ENCODE data around the gene RPS25. TPM values are rescaled to one million over a fixed set of nuclear protein-coding genes. Genes with fewer than 3 reads are reported as not detected.
A peak's percentile ranks its signal among the peaks of the same experiment; 100 is the strongest.

RPS25 gene
- total RNA-seq, 2 donors from 2014 or later, result 1,289 to 1,299 TPM

DNA sequence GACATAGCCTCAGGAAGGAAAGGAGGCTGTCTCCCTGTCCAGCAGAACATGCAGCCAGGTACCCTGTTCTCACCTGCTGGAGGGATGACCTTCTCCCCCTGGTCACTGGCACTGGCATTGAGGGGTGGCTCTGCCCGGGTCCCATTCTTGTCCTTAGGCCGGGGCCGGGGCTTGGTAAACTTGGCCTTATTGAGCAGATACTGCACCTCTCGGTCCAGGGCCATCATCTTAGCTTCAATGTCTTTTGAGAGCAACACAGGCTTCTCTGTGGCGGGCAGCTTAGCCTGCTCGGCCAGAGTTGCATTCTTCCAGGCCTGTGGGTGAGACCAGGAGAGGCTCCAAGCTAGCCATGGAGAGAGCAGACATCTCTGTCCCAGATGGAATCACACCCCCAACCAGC lies 28.3 kb upstream of the RPS25 start:
- 94% methylated on average over 6 of the region's 6 CpGs for WGBS, 2 experiments (ENCODE audit: insufficient coverage in 1 of 2, insufficient read length in 1 of 2)
- no peaks in the 10 kb centered on the region for H3K9me3 Mint-ChIP-seq
- H3K36me3 ChIP-seq (ENCODE audit: control insufficient read depth, insufficient read depth, low read length), result peaks cover 77% of the 10 kb centered on the region
- peaks cover 9% of the 10 kb centered on the region for H3K4me1 Mint-ChIP-seq
- no peak overlapping the region for H3K9ac ChIP-seq (ENCODE audit: extremely low read depth, low read length, poor library complexity, severe bottlenecking)
- no peak overlapping the region for H3K27ac Mint-ChIP-seq
- no peak overlapping the region for H3K4me3 Mint-ChIP-seq
- no peak overlapping the region for H3K27ac ChIP-seq (ENCODE audit: low read depth, low read length)
- no peaks in the 10 kb centered on the region for H3K4me1 ChIP-seq (ENCODE audit: control insufficient read depth, insufficient read depth, low read length)
- peaks cover 69% of the 10 kb centered on the region for H3K36me3 Mint-ChIP-seq (ENCODE audit: low read depth)
- DNase-seq, result no peak
- TF ChIP-seq, protein P1, sequence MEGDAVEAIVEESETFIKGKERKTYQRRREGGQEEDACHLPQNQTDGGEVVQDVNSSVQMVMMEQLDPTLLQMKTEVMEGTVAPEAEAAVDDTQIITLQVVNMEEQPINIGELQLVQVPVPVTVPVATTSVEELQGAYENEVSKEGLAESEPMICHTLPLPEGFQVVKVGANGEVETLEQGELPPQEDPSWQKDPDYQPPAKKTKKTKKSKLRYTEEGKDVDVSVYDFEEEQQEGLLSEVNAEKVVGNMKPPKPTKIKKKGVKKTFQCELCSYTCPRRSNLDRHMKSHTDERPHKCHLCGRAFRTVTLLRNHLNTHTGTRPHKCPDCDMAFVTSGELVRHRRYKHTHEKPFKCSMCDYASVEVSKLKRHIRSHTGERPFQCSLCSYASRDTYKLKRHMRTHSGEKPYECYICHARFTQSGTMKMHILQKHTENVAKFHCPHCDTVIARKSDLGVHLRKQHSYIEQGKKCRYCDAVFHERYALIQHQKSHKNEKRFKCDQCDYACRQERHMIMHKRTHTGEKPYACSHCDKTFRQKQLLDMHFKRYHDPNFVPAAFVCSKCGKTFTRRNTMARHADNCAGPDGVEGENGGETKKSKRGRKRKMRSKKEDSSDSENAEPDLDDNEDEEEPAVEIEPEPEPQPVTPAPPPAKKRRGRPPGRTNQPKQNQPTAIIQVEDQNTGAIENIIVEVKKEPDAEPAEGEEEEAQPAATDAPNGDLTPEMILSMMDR (conservative IDR thresholded peaks at IDR 0.05), result no peak
- H3K27me3 ChIP-seq (ENCODE audit: control insufficient read depth, insufficient read depth, low read length, poor library complexity, severe bottlenecking), result no peaks in the 10 kb centered on the region
- no peaks in the 10 kb centered on the region for H3K9me3 ChIP-seq (ENCODE audit: control insufficient read depth, low read length)
- H3K4me3 ChIP-seq (ENCODE audit: low read length), result no peak overlapping the region
- no peaks in the 10 kb centered on the region for H3K27me3 Mint-ChIP-seq (ENCODE audit: insufficient read depth)

DNA sequence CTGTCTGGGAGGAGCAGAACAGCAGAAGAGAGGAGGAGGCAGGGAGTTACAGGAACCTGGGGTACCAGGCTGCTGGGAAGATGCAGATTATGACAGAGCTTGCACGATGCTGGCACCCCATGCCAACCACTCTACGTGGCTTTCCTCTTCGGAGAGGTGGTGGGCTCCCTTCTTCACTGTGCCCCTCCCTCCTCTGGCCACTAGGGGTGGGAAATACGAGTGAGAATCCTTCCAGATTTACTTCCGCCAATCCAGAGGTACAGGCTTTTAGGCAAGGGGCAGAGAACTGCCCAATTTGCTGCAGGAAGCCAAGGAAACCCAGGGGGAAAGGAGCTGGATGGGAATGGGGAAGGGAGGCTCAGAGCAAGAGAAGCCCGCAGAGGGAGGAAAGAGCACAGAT lies 26.6 kb upstream of the RPS25 start:
- peak; percentile 69 for DNase-seq
- H3K4me3 ChIP-seq (ENCODE audit: low read length), result no peak overlapping the region
- Mint-ChIP-seq H3K36me3 (ENCODE audit: low read depth) (peaks cover 51% of the 10 kb centered on the region), H3K27me3 (ENCODE audit: insufficient read depth) (no peaks in the 10 kb centered on the region), H3K9me3 (no peaks in the 10 kb centered on the region), H3K4me3 (no peak overlapping the region), H3K27ac (no peak overlapping the region), H3K4me1 (peaks cover 13% of the 10 kb centered on the region)
- TF ChIP-seq, protein P1 (conservative IDR thresholded peaks at IDR 0.05), result peak; percentile 66
- H3K27ac ChIP-seq (ENCODE audit: low read depth, low read length), result no peak overlapping the region
- H3K9ac ChIP-seq (ENCODE audit: extremely low read depth, low read length, poor library complexity, severe bottlenecking), result no peak overlapping the region
- no peaks in the 10 kb centered on the region for H3K9me3 ChIP-seq (ENCODE audit: control insufficient read depth, low read length)
- H3K36me3 ChIP-seq (ENCODE audit: control insufficient read depth, insufficient read depth, low read length), result peaks cover 60% of the 10 kb centered on the region
- H3K27me3 ChIP-seq (ENCODE audit: control insufficient read depth, insufficient read depth, low read length, poor library complexity, severe bottlenecking), result no peaks in the 10 kb centered on the region
- H3K4me1 ChIP-seq (ENCODE audit: control insufficient read depth, insufficient read depth, low read length), result no peaks in the 10 kb centered on the region
- 87 to 91% methylated on average over 3 to 6 of the region's 6 CpGs for WGBS, 2 experiments (ENCODE audit: insufficient coverage in 1 of 2, insufficient read length in 1 of 2)

GRCh38 chr11:119042927-119043326 lies 24.8 kb upstream of the RPS25 start:
- peaks cover 42% of the 10 kb centered on the region for H3K36me3 ChIP-seq (ENCODE audit: control insufficient read depth, insufficient read depth, low read length)
- H3K27ac ChIP-seq (ENCODE audit: low read depth, low read length), result no peak overlapping the region
- no peak overlapping the region for H3K4me3 ChIP-seq (ENCODE audit: low read length)
- no peaks in the 10 kb centered on the region for H3K9me3 Mint-ChIP-seq
- DNase-seq, result no peak
- peaks cover 34% of the 10 kb centered on the region for H3K36me3 Mint-ChIP-seq (ENCODE audit: low read depth)
- H3K27ac Mint-ChIP-seq, result no peak overlapping the region
- H3K4me3 Mint-ChIP-seq, result no peak overlapping the region
- H3K9me3 ChIP-seq (ENCODE audit: control insufficient read depth, low read length), result no peaks in the 10 kb centered on the region
- TF ChIP-seq, protein P1 (conservative IDR thresholded peaks at IDR 0.05), result no peak
- H3K9ac ChIP-seq (ENCODE audit: extremely low read depth, low read length, poor library complexity, severe bottlenecking), result no peak overlapping the region
- no peaks in the 10 kb centered on the region for H3K27me3 Mint-ChIP-seq (ENCODE audit: insufficient read depth)
- 85 to 91% methylated on average over 9 of the region's 9 CpGs for WGBS, 2 experiments (ENCODE audit: insufficient coverage in 1 of 2, insufficient read length in 1 of 2)
- H3K4me1 Mint-ChIP-seq, result peaks cover 23% of the 10 kb centered on the region
- peaks cover 4% of the 10 kb centered on the region for H3K4me1 ChIP-seq (ENCODE audit: control insufficient read depth, insufficient read depth, low read length)
- no peaks in the 10 kb centered on the region for H3K27me3 ChIP-seq (ENCODE audit: control insufficient read depth, insufficient read depth, low read length, poor library complexity, severe bottlenecking)
